ENCODE results near the gene LRRC49. TPM values are rescaled to one million over a fixed set of nuclear protein-coding genes. Genes with fewer than 3 reads are reported as not detected.
A peak's percentile ranks its signal among the peaks of the same experiment; 100 is the strongest.

The LRRC49 gene
- total and polyA plus RNA-seq, 7 donors: 0.44 to 4.4 (median 1.7) TPM

DNA sequence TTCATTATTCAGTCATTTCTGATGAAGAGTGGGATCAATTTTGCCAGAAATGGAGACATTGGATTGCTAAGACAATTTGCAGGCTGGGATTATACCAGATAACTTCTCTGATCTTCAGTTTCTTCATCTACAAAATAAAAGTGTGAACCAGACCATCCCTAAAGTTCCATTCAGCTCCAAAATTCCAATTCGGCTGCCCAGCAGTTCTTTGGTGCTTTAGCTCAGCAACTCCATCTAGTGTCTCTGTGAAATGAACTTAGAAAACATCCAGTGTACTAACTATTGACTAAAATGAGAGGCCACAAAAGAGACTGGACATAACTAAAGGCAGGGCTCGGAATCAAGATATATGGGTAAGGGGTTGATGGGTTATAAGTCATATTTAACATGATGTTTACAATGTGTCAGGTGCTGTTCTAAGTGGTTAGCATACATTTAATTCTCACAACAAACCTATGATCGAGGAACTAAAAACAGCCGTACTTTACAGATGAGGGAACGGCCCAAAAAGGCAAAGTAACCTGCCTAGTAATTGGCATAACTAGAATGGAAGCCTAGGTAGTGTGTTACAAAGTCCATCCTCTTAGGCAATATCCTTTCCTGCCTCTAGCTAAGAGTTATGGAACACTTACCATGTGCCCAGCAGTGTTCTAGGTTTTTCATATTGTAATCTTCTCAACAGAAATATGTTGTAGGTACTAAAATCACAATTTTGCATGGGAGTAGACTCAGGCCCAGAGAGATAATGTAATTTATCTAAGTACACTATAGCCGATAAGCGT is 17.4 kb upstream of the LRRC49 start:
- TF ChIP-seq, protein P1, sequence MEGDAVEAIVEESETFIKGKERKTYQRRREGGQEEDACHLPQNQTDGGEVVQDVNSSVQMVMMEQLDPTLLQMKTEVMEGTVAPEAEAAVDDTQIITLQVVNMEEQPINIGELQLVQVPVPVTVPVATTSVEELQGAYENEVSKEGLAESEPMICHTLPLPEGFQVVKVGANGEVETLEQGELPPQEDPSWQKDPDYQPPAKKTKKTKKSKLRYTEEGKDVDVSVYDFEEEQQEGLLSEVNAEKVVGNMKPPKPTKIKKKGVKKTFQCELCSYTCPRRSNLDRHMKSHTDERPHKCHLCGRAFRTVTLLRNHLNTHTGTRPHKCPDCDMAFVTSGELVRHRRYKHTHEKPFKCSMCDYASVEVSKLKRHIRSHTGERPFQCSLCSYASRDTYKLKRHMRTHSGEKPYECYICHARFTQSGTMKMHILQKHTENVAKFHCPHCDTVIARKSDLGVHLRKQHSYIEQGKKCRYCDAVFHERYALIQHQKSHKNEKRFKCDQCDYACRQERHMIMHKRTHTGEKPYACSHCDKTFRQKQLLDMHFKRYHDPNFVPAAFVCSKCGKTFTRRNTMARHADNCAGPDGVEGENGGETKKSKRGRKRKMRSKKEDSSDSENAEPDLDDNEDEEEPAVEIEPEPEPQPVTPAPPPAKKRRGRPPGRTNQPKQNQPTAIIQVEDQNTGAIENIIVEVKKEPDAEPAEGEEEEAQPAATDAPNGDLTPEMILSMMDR (IDR thresholded peaks at IDR 0.05): peak; percentile 45
- DNase-seq: no peak
- no peak overlapping the region for H3K27ac ChIP-seq
- WGBS, 3 donors: 78 to 80% (median 79%) methylated on average over 7 of the region's 7 CpGs
- no peaks in the 10 kb centered on the region for H3K4me1 ChIP-seq
- no peaks in the 10 kb centered on the region for H3K9me3 ChIP-seq
- no peaks in the 10 kb centered on the region for H3K36me3 ChIP-seq (ENCODE audit: insufficient read depth in 1 of 2, low read depth in 1 of 2)
- ATAC-seq: peak in 1 of 4 donors; percentile 52
- peaks cover 0 to 8% (median 0%) of the 10 kb centered on the region in 3 donors for H3K27me3 ChIP-seq (ENCODE audit: insufficient read depth in 3 of 3, low read length in 2 of 3)
- no peak overlapping the region for H3K4me3 ChIP-seq
- intact Hi-C loops (cut with DNase I): loop anchor here (1.0 to 5.0 kb wide), 2 partner anchors 48 to 50 kb away; no protein-coding TSS in a partner anchor

DNA sequence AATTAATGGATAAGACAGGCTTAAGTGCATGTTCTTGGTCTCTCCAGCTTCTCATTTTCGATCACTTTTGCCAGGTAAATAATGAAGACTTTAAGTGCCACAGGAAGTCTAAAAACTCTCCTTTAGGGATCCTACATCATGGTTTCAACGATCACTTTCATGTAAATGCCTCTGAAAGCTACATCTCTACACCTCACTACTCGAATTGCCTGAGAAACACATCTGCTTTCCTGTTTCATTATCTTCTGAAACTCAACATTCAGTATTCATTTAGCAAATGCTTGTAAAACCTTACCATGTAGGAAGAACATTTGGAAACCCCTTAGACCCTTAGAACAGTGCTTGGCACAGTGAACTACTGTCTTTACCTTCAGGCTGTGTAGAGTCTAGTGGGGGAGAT is 16.6 kb upstream of the LRRC49 start:
- TF ChIP-seq, protein P1 (IDR thresholded peaks at IDR 0.05): no peak
- Histone ChIP-seq H3K4me1 (no peaks in the 10 kb centered on the region), H3K4me3 (no peak overlapping the region), H3K27ac (no peak overlapping the region), H3K9me3 (no peaks in the 10 kb centered on the region), H3K27me3 (ENCODE audit: insufficient read depth in 3 of 3, low read length in 2 of 3) (peaks cover 0 to 8% (median 0%) of the 10 kb centered on the region in 3 donors), H3K36me3 (ENCODE audit: insufficient read depth in 1 of 2, low read depth in 1 of 2) (no peaks in the 10 kb centered on the region)
- intact Hi-C loops (cut with DNase I): loop anchor here in 1 of 2 donors (5.0 kb wide), 1 partner anchor 49 kb away; no protein-coding TSS in a partner anchor
- DNase-seq (no peak), ATAC-seq (no peak)
- WGBS, 3 donors: 65 to 76% (median 74%) methylated on average over 3 of the region's 3 CpGs

DNA sequence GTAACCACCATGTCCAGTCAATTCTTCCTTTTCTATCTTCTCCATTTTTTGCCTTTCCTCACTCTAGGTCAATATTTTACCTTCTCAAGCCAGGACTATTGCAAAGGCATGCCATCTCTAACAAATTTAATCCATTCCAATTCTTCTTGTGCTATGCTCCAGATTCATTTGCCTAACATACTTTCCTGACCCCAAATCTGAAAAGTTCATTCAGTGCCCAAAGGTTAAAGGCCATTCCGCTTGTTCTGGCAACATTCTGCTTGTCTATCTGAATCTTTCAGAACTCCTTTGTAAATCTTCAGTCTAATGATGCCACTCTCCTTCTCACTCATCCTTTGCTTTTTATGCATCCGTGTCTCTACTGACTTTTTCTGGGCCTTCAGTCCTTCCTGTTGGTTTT is 15.9 kb upstream of the LRRC49 start:
- intact Hi-C loops (cut with DNase I): loop anchor here in 1 of 2 donors (5.0 kb wide), 1 partner anchor 49 kb away; no protein-coding TSS in a partner anchor
- Histone ChIP-seq H3K27me3 (ENCODE audit: insufficient read depth in 3 of 3, low read length in 2 of 3) (peaks cover 0 to 8% (median 0%) of the 10 kb centered on the region in 3 donors), H3K4me1 (no peaks in the 10 kb centered on the region), H3K27ac (no peak overlapping the region), H3K9me3 (no peaks in the 10 kb centered on the region), H3K36me3 (ENCODE audit: insufficient read depth in 1 of 2, low read depth in 1 of 2) (no peaks in the 10 kb centered on the region), H3K4me3 (no peak overlapping the region)
- no peak for DNase-seq
- WGBS, 3 donors: 58 to 70% (median 69%) methylated on average over 2 of the region's 2 CpGs
- TF ChIP-seq, protein P1 (IDR thresholded peaks at IDR 0.05): no peak
- no peak for ATAC-seq

DNA sequence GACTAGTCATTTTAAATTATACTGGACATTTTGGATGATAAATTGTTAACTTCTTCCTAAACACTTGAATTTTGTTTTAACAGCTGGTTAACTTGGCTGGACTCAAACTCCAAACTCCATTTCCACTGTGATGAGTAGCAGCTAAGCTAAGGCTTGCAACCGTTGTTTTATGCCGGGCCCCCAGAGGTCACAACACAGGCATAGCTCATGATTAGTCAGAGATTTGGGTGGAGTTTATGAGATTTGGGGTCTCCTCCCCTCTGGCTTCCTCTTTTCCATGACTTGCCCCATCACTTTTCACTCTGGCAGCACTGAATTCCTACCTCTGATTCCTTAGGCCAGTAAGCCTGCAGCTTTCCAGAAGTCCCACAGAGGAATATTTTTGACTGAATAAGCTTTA is 13.2 kb upstream of the LRRC49 start:
- H3K27ac ChIP-seq: no peak overlapping the region
- H3K4me1 ChIP-seq: no peaks in the 10 kb centered on the region
- DNase-seq (no peak), ATAC-seq (no peak)
- H3K4me3 ChIP-seq: no peak overlapping the region
- intact Hi-C loops (cut with DNase I): loop anchor here in 1 of 2 donors (5.0 kb wide), 1 partner anchor 52 kb away; no protein-coding TSS in a partner anchor
- WGBS, 3 donors: 50 to 68% (median 55%) methylated on average over 2 of the region's 2 CpGs
- no peaks in the 10 kb centered on the region for H3K36me3 ChIP-seq (ENCODE audit: insufficient read depth in 1 of 2, low read depth in 1 of 2)
- TF ChIP-seq, protein P1 (IDR thresholded peaks at IDR 0.05): no peak
- H3K27me3 ChIP-seq (ENCODE audit: insufficient read depth in 3 of 3, low read length in 2 of 3): peaks cover 0 to 4% (median 0%) of the 10 kb centered on the region in 3 donors
- no peaks in the 10 kb centered on the region for H3K9me3 ChIP-seq

All from psoas muscle (tissue), 8 donors.